ENCODE results near the gene ANKRD11. TPM values are rescaled to one million over a fixed set of nuclear protein-coding genes. Genes with fewer than 3 reads are reported as not detected.

Gene ANKRD11
- total and polyA plus RNA-seq, 3 experiments from 2014 or later, result 39.8 to 150 (median 130) TPM

DNA sequence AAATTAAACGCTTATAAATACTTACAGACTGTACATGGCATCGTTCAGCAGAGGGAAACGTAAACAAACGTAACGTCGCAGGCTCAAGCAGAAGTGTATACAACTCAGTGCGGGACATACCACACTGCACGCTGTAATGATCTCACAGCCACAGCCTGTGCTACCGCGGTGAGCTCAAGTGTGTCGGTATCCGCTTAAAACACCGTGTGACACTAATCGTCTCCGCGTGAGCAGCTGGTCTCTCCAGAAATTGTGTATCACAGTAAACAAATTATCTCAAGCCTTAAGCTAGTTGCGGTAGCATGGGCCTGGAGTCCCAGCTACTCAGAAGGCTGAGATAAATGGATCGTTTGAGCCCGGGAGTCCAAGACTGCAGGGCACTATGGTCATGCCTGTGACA is 115.3 kb downstream of the ANKRD11 start:
- POLR2A ChIA-PET, result interaction anchor here (0.6 kb wide), 1 partner anchor 13 kb away, joined by 4 read pairs; no protein-coding TSS in a partner anchor
- H3K4me3 Mint-ChIP-seq, result no peak overlapping the region

GRCh38 chr16:89374393-89374960 is 115.9 kb downstream of the ANKRD11 start:
- H3K4me1 Mint-ChIP-seq, result peaks cover 79 to 98% (median 82%) of the 10 kb centered on the region in 3 donors
- no peaks in the 10 kb centered on the region for H3K9me3 Mint-ChIP-seq
- peaks cover 57% of the 10 kb centered on the region for H3K4me1 ChIP-seq (ENCODE audit: insufficient read depth, low read length)
- peak overlapping the region in 3 of 8 donors; percentile 33 to 94 (median 77) for H3K27ac Mint-ChIP-seq
- H3K36me3 ChIP-seq (ENCODE audit: insufficient read depth, low read length), result peaks cover 7% of the 10 kb centered on the region
- no peak overlapping the region for H3K4me3 ChIP-seq (ENCODE audit: low read length)
- no peak for DNase-seq
- peaks cover 0 to 54% (median 8%) of the 10 kb centered on the region in 3 donors for H3K36me3 Mint-ChIP-seq
- ChIA-PET CTCF (interaction anchor here (1.4 kb wide), 1 partner anchor 48 kb away, joined by 3 read pairs; no protein-coding TSS in a partner anchor), POLR2A (interaction anchor here (0.6 kb wide), 1 partner anchor 14 kb away, joined by 4 read pairs; no protein-coding TSS in a partner anchor)
- no peak overlapping the region for H3K27ac ChIP-seq (ENCODE audit: low read depth, low read length)
- H3K27me3 ChIP-seq (ENCODE audit: insufficient read depth, low read length, poor library complexity, severe bottlenecking), result no peaks in the 10 kb centered on the region
- no peaks in the 10 kb centered on the region for H3K27me3 Mint-ChIP-seq
- no peaks in the 10 kb centered on the region for H3K9me3 ChIP-seq (ENCODE audit: low read length)
- H3K4me3 Mint-ChIP-seq, result no peak overlapping the region

More for the DNA sequence above, 115.3 kb downstream of the ANKRD11 start:
- H3K27me3 ChIP-seq (ENCODE audit: insufficient read depth, low read length, poor library complexity, severe bottlenecking), result no peaks in the 10 kb centered on the region
- Mint-ChIP-seq H3K36me3 (peaks cover 0 to 53% (median 9%) of the 10 kb centered on the region in 3 donors), H3K27ac (peak overlapping the region in 1 of 8 donors; percentile 33), H3K4me1 (peaks cover 79 to 98% (median 82%) of the 10 kb centered on the region in 3 donors), H3K27me3 (no peaks in the 10 kb centered on the region), H3K9me3 (no peaks in the 10 kb centered on the region)
- no peak for DNase-seq
- H3K9me3 ChIP-seq (ENCODE audit: low read length), result no peaks in the 10 kb centered on the region
- CTCF ChIA-PET, result interaction anchor here (0.7 to 1.4 kb wide), 3 partner anchors 36 to 184 kb away, joined by 3 read pairs; no protein-coding TSS in a partner anchor
- H3K4me1 ChIP-seq (ENCODE audit: insufficient read depth, low read length), result peaks cover 54% of the 10 kb centered on the region
- H3K4me3 ChIP-seq (ENCODE audit: low read length), result no peak overlapping the region
- no peak overlapping the region for H3K27ac ChIP-seq (ENCODE audit: low read depth, low read length)
- H3K36me3 ChIP-seq (ENCODE audit: insufficient read depth, low read length), result peaks cover 7% of the 10 kb centered on the region

DNA sequence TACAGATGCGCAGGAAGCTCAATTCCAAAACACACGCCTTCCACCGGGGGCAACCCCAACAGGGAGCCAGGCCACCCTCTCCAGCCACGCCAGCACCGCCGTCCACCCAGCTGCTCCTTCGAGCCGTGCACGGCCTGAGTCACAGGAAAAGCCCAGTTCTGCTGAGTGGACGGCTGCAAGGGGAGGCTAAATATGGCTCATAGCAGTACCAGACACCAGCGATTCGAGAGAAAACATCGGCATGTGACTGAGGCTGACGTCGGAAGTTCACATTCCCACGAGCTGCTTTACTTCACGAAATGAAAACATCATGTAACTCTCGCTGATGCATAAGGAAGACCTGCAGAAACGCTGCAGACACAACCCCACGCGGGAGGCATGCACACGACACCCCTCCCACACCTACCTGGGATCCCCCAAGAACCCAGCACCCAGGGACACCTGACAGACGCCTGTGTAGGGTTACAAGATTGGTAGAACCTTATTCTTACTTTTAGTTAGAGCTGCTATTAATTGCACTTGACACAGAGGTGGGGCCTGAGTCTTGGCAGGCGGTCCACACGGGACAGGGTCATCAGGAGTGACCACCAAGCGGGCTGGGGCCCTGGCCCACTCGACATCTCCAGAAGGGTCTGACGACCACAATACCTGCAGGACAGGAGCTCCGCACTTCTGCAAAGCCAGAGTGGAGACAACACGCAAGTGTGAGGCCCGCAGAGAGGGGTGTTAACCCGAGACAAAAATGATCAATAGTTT is 116.8 kb downstream of the ANKRD11 start:
- Histone ChIP-seq H3K4me3 (ENCODE audit: low read length) (no peak overlapping the region), H3K4me1 (ENCODE audit: insufficient read depth, low read length) (peaks cover 57% of the 10 kb centered on the region), H3K27me3 (ENCODE audit: insufficient read depth, low read length, poor library complexity, severe bottlenecking) (no peaks in the 10 kb centered on the region), H3K9me3 (ENCODE audit: low read length) (no peaks in the 10 kb centered on the region), H3K27ac (ENCODE audit: low read depth, low read length) (no peak overlapping the region), H3K36me3 (ENCODE audit: insufficient read depth, low read length) (peaks cover 7% of the 10 kb centered on the region)
- peak overlapping the region in 1 of 7 donors; percentile 27 for H3K4me3 Mint-ChIP-seq
- CTCF ChIA-PET, result interaction anchor here (1.5 kb wide), 1 partner anchor 16 kb away, joined by 5 read pairs; no protein-coding TSS in a partner anchor
- H3K9me3 Mint-ChIP-seq, result no peaks in the 10 kb centered on the region
- H3K4me1 Mint-ChIP-seq, result peaks cover 82 to 98% (median 84%) of the 10 kb centered on the region in 3 donors
- no peaks in the 10 kb centered on the region for H3K27me3 Mint-ChIP-seq
- H3K36me3 Mint-ChIP-seq, result peaks cover 0 to 60% (median 7%) of the 10 kb centered on the region in 3 donors
- H3K27ac Mint-ChIP-seq, result peak overlapping the region in 1 of 8 donors; percentile 84
- DNase-seq, result no peak
- POLR2A ChIA-PET, result no interaction called here

DNA sequence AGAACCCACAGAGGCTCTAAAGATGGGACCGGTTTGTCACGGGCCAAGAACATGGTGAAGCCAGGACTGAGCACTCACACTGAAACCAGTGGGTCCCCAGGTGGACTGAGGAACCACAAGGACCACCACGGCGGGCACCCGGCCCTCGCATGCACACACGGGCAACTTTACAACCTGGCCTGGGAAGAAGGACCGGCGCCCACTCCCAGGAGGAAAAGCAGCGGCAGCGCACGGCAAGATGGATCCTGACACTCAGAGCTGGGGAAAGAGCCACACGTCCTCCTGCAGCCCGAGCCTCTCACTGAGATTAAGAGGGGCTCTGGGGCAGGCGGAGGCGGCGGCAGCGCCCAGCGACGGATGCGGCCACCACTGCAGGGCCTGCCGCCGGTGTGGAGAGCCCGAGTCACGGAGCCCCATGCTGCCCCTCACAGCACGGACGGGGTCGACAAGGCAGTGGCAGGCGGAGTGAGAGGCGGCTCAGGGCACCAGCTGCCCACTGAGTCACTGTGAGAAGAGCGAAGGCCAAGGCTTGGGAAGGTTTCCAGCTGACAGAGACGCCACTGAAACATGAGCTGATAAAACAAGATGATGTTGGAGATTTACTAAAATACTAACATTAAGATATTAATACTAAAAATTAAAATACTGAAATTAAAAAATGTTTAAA is 118.3 kb downstream of the ANKRD11 start:
- Mint-ChIP-seq H3K27ac (peak overlapping the region in 2 of 8 donors; percentile 61 to 70), H3K4me1 (peaks cover 79 to 97% (median 80%) of the 10 kb centered on the region in 3 donors), H3K27me3 (no peaks in the 10 kb centered on the region), H3K4me3 (no peak overlapping the region), H3K36me3 (peaks cover 0 to 62% (median 7%) of the 10 kb centered on the region in 3 donors), H3K9me3 (no peaks in the 10 kb centered on the region)
- Histone ChIP-seq H3K27me3 (ENCODE audit: insufficient read depth, low read length, poor library complexity, severe bottlenecking) (no peaks in the 10 kb centered on the region), H3K27ac (ENCODE audit: low read depth, low read length) (no peak overlapping the region), H3K4me3 (ENCODE audit: low read length) (no peak overlapping the region), H3K9me3 (ENCODE audit: low read length) (no peaks in the 10 kb centered on the region), H3K4me1 (ENCODE audit: insufficient read depth, low read length) (peaks cover 45% of the 10 kb centered on the region), H3K36me3 (ENCODE audit: insufficient read depth, low read length) (peaks cover 7% of the 10 kb centered on the region)
- no peak for DNase-seq
- ChIA-PET POLR2A (no interaction called here), CTCF (interaction anchor here (0.7 kb wide), 1 partner anchor 36 kb away, joined by 3 read pairs; no protein-coding TSS in a partner anchor)

DNA sequence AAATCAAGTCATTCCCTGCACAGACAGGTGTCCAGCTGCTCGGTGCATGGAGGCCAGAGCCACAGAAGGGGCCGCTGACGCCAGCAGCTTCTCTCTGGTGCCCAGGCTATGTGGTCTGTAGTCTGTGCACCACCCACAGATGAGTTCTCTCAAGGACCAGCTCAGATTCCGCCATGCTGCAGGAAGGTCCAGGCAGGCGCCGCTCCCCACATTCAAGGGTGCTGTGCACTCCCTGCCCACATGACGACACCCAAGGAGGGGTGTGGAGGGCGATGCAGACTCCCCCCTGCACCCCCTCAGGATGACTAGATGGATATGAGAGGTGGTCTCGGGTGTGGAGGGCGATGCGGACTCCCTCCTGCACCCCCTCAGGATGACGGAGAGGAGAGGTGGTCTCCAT is 119.0 kb downstream of the ANKRD11 start:
- no peaks in the 10 kb centered on the region for H3K9me3 ChIP-seq (ENCODE audit: low read length)
- no peaks in the 10 kb centered on the region for H3K27me3 Mint-ChIP-seq
- peaks cover 7% of the 10 kb centered on the region for H3K36me3 ChIP-seq (ENCODE audit: insufficient read depth, low read length)
- no peak overlapping the region for H3K4me3 ChIP-seq (ENCODE audit: low read length)
- POLR2A ChIA-PET, result no interaction called here
- H3K4me1 ChIP-seq (ENCODE audit: insufficient read depth, low read length), result peaks cover 46% of the 10 kb centered on the region
- no peak for DNase-seq
- no peaks in the 10 kb centered on the region for H3K27me3 ChIP-seq (ENCODE audit: insufficient read depth, low read length, poor library complexity, severe bottlenecking)
- no peaks in the 10 kb centered on the region for H3K9me3 Mint-ChIP-seq
- CTCF ChIA-PET, result no interaction called here
- H3K27ac Mint-ChIP-seq, result peak overlapping the region in 3 of 8 donors; percentile 61 to 70 (median 68)
- H3K27ac ChIP-seq (ENCODE audit: low read depth, low read length), result no peak overlapping the region
- no peak overlapping the region for H3K4me3 Mint-ChIP-seq
- peaks cover 78 to 95% (median 79%) of the 10 kb centered on the region in 3 donors for H3K4me1 Mint-ChIP-seq
- peaks cover 0 to 59% (median 7%) of the 10 kb centered on the region in 3 donors for H3K36me3 Mint-ChIP-seq

DNA sequence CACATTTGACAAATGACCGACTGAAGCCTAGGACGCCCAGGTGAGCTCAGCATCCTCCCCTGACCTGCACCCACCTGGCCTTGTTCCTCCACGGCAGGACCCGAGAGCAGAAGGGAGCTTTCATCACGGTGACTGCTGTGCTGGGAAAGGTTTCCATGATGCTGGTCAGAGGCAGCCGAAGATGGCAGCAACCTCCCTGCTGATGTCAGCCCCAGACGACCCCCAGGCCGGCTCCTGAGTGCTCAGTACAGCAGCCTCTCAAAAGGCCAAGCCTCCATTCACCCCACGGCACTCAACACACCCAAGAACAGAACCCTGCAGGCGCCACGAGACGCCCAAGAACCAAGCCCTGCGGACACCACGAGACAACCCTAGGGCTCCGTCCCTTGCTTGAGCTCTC is 119.8 kb downstream of the ANKRD11 start:
- Histone ChIP-seq H3K9me3 (ENCODE audit: low read length) (no peaks in the 10 kb centered on the region), H3K4me1 (ENCODE audit: insufficient read depth, low read length) (peaks cover 53% of the 10 kb centered on the region), H3K27ac (ENCODE audit: low read depth, low read length) (no peak overlapping the region), H3K27me3 (ENCODE audit: insufficient read depth, low read length, poor library complexity, severe bottlenecking) (no peaks in the 10 kb centered on the region), H3K4me3 (ENCODE audit: low read length) (no peak overlapping the region), H3K36me3 (ENCODE audit: insufficient read depth, low read length) (peaks cover 7% of the 10 kb centered on the region)
- Mint-ChIP-seq H3K9me3 (no peaks in the 10 kb centered on the region), H3K27ac (peak overlapping the region in 2 of 8 donors; percentile 52 to 68), H3K36me3 (peaks cover 0 to 57% (median 7%) of the 10 kb centered on the region in 3 donors), H3K4me1 (peaks cover 78 to 95% (median 79%) of the 10 kb centered on the region in 3 donors), H3K4me3 (peak overlapping the region in 1 of 7 donors; percentile 15), H3K27me3 (no peaks in the 10 kb centered on the region)
- ChIA-PET POLR2A (no interaction called here), CTCF (no interaction called here)
- no peak for DNase-seq

- peaks cover 58% of the 10 kb centered on the region for H3K4me1 ChIP-seq (ENCODE audit: insufficient read depth, low read length)
Measured at GRCh38 chr16:89370081-89370511, 120.3 kb downstream of the ANKRD11 start.

More at GRCh38 chr16:89370081-89370511, 120.3 kb downstream of the ANKRD11 start:
- no peak for DNase-seq
- Mint-ChIP-seq H3K4me3 (peak overlapping the region in 1 of 7 donors; percentile 61), H3K4me1 (peaks cover 80 to 97% (median 84%) of the 10 kb centered on the region in 3 donors), H3K27ac (peak overlapping the region in 3 of 8 donors; percentile 23 to 97 (median 72)), H3K36me3 (peaks cover 0 to 58% (median 7%) of the 10 kb centered on the region in 3 donors), H3K27me3 (no peaks in the 10 kb centered on the region), H3K9me3 (no peaks in the 10 kb centered on the region)
- ChIA-PET CTCF (interaction anchor here (1.1 to 1.2 kb wide), 2 partner anchors 9 to 49 kb away, joined by 3 read pairs; no protein-coding TSS in a partner anchor), POLR2A (no interaction called here)
- Histone ChIP-seq H3K27me3 (ENCODE audit: insufficient read depth, low read length, poor library complexity, severe bottlenecking) (no peaks in the 10 kb centered on the region), H3K36me3 (ENCODE audit: insufficient read depth, low read length) (peaks cover 7% of the 10 kb centered on the region), H3K4me3 (ENCODE audit: low read length) (no peak overlapping the region), H3K27ac (ENCODE audit: low read depth, low read length) (no peak overlapping the region), H3K9me3 (ENCODE audit: low read length) (no peaks in the 10 kb centered on the region)
